ENCODE results near the gene NELFCD.
"Not testable (repeated sequence)": the region's sequence is repeated elsewhere in the genome, so short reads cannot be mapped to it uniquely, and the experiment has no call there.

NELFCD gene

GRCh38 chr20:59010995-59011873 lies 30.2 kb downstream of the NELFCD start:
- no peak for DNase-seq

GRCh38 chr20:59011874-59012157 lies 30.8 kb downstream of the NELFCD start:
- not testable (repeated sequence) for DNase-seq

GRCh38 chr20:59013031-59013951 lies 32.2 kb downstream of the NELFCD start:
- no peak for DNase-seq

GRCh38 chr20:59013959-59014608 lies 33.0 kb downstream of the NELFCD start:
- no peak for DNase-seq

GRCh38 chr20:59014680-59015389 lies 33.8 kb downstream of the NELFCD start:
- no peak for DNase-seq

- no peak for DNase-seq
Measured at GRCh38 chr20:59015411-59015810, 34.4 kb downstream of the NELFCD start.

GRCh38 chr20:59015812-59016711 lies 35.0 kb downstream of the NELFCD start:
- no peak for DNase-seq

GRCh38 chr20:59016795-59017492 lies 35.9 kb downstream of the NELFCD start:
- no peak for DNase-seq

GRCh38 chr20:59017493-59018231 lies 36.6 kb downstream of the NELFCD start:
- no peak for DNase-seq

- DNase-seq: no peak
Measured at GRCh38 chr20:59018817-59019216, 37.8 kb downstream of the NELFCD start.

- no peak for DNase-seq
Measured at GRCh38 chr20:59019217-59019616, 38.2 kb downstream of the NELFCD start, which contains the start of gene TUBB1. Gene TUBB1, plus strand, starts transcription at chr20:59019429. Its CDS starts 94 bp downstream, at chr20:59019523.

- DNase-seq: no peak
Measured at GRCh38 chr20:59020938-59021551, 40.0 kb downstream of the NELFCD start.

GRCh38 chr20:59022754-59023153 lies 41.7 kb downstream of the NELFCD start:
- no peak for DNase-seq

- no peak for DNase-seq
Measured at GRCh38 chr20:59023616-59024015, 42.6 kb downstream of the NELFCD start.

GRCh38 chr20:59024111-59024530 lies 43.1 kb downstream of the NELFCD start:
- DNase-seq: no peak

GRCh38 chr20:59025086-59025485 lies 44.0 kb downstream of the NELFCD start:
- no peak for DNase-seq

- DNase-seq: no peak
Measured at GRCh38 chr20:59025511-59025910, 44.5 kb downstream of the NELFCD start.

GRCh38 chr20:59026904-59027740 lies 46.1 kb downstream of the NELFCD start:
- DNase-seq: no peak

All from effector CD8-positive, alpha-beta T cell (primary cell).